Mammary epithelial cell (primary cell): ENCODE results near the gene CSRP3.

Experiments
- CTCF ChIP-seq, 2 donors: IDR thresholded peaks in 1 of 2; conservative IDR thresholded peaks in 1 of 2; 2 replicates each; pipeline ENCODE4 v1.5.1; 2011 to 2012; ENCODE audit warnings: inconsistent platforms in 2 of 2, low read length in 2 of 2, mild to moderate bottlenecking in 2 of 2, control low read depth in 1 of 2, low read depth in 1 of 2; ENCODE audit not compliant: insufficient read depth in 1 of 2; ENCODE audit errors: extremely low read depth in 1 of 2
- EZH2 ChIP-seq: IDR thresholded peaks from 2 replicates; pipeline ENCODE4 v1.6.1; 2012; ENCODE audit warnings: low read length, inconsistent platforms, borderline replicate concordance

- TF ChIP-seq CTCF (conservative IDR thresholded peaks at IDR 0.05 in 1 of 2, IDR thresholded peaks at IDR 0.05 in 1 of 2; ENCODE audit: extremely low read depth in 1 of 2, insufficient read depth in 1 of 2, low read depth in 1 of 2, low read length in 2 of 2), result no peak
- no peak for TF ChIP-seq EZH2
Observed at GRCh38 chr11:19232910-19233503, 31.2 kb upstream of the CSRP3 start.
